Liver (tissue), 9 donors: ENCODE results near the gene KIF14. TPM values are rescaled to one million over a fixed set of nuclear protein-coding genes. Genes with fewer than 3 reads are reported as not detected.

Experiments
- DNase-seq: peaks from one replicate; pipeline ENCODE4 v3.0.0-alpha.2; 2017; ENCODE audit warnings: low spot score
- H3K27ac ChIP-seq, 2 donors: one replicate each; pipeline ENCODE4 v1.7.0; 2013; ENCODE audit warnings: inconsistent platforms in 2 of 2, low read length in 2 of 2, control low read depth in 1 of 2, low read depth in 1 of 2, mild to moderate bottlenecking in 1 of 2
- H3K27me3 ChIP-seq, 4 donors: one replicate each; pipeline versions ENCODE4 v1.6.1 to v1.7.0; 2013; ENCODE audit warnings: low read length in 3 of 4, inconsistent platforms in 1 of 4, mild to moderate bottlenecking in 1 of 4, moderate library complexity in 1 of 4; ENCODE audit not compliant: control insufficient read depth in 4 of 4, insufficient read depth in 4 of 4
- H3K36me3 ChIP-seq, 4 donors: one replicate each; pipeline versions ENCODE4 v1.6.1 to v1.7.0; 2013; ENCODE audit warnings: low read length in 3 of 4, mild to moderate bottlenecking in 3 of 4, low read depth in 1 of 4, moderate library complexity in 1 of 4; ENCODE audit not compliant: control insufficient read depth in 4 of 4, insufficient read depth in 3 of 4
- H3K4me1 ChIP-seq, 4 donors: one replicate each; pipeline versions ENCODE4 v1.6.1 to v1.7.0; 2013; ENCODE audit warnings: low read length in 3 of 4, mild to moderate bottlenecking in 3 of 4, moderate library complexity in 1 of 4; ENCODE audit not compliant: control insufficient read depth in 4 of 4, insufficient read depth in 4 of 4
- H3K4me3 ChIP-seq, 3 donors: one replicate each; pipeline versions ENCODE4 v1.6.1 to v1.7.0; 2013; ENCODE audit warnings: low read length in 3 of 3, control low read depth in 1 of 3, low read depth in 1 of 3, mild to moderate bottlenecking in 1 of 3
- H3K9ac ChIP-seq, 2 donors: one replicate each; pipeline ENCODE4 v1.7.0; 2013; ENCODE audit warnings: low read length in 2 of 2, mild to moderate bottlenecking in 2 of 2, moderate library complexity in 2 of 2, control low read depth in 1 of 2, low read depth in 1 of 2
- H3K9me3 ChIP-seq, 4 donors: one replicate each; pipeline versions ENCODE4 v1.6.1 to v1.7.0; 2013; ENCODE audit warnings: low read length in 3 of 4; ENCODE audit not compliant: control insufficient read depth in 4 of 4
- EGR1 ChIP-seq, 2 donors: IDR thresholded peaks; 2 replicates each; pipeline ENCODE4 v1.6.1; 2016 to 2018; ENCODE audit warnings: antibody characterized with exemption in 2 of 2, low read depth in 2 of 2
- FOXA2 ChIP-seq: IDR thresholded peaks from 2 replicates; pipeline ENCODE4 v1.6.1; 2016; ENCODE audit warnings: antibody characterized with exemption
- GABPA ChIP-seq, 2 donors: IDR thresholded peaks in 1 of 2; conservative IDR thresholded peaks in 1 of 2; 2 replicates each; pipeline ENCODE4 v1.6.1; 2016; ENCODE audit warnings: antibody characterized with exemption in 2 of 2, mild to moderate bottlenecking in 1 of 2, moderate library complexity in 1 of 2
- HNF4A ChIP-seq, 2 donors: conservative IDR thresholded peaks; 2 replicates each; pipeline ENCODE4 v1.6.1; 2016; ENCODE audit warnings: antibody characterized with exemption in 2 of 2, mild to moderate bottlenecking in 2 of 2
- JUND ChIP-seq, 2 donors: IDR thresholded peaks; 2 replicates each; pipeline ENCODE4 v1.6.1; 2016; ENCODE audit warnings: antibody characterized with exemption in 2 of 2
- NR2F2 ChIP-seq: IDR thresholded peaks from 2 replicates; pipeline ENCODE4 v1.6.1; 2016; ENCODE audit warnings: antibody characterized with exemption
- RAD21 ChIP-seq, 2 donors: IDR thresholded peaks; 2 replicates each; pipeline ENCODE4 v1.6.1; 2016; ENCODE audit warnings: antibody characterized with exemption in 2 of 2, mild to moderate bottlenecking in 2 of 2
- RXRA ChIP-seq, 2 donors: IDR thresholded peaks; 2 replicates each; pipeline ENCODE4 v1.6.1; 2017 to 2018; ENCODE audit warnings: antibody characterized with exemption in 2 of 2, mild to moderate bottlenecking in 1 of 2
- TAF1 ChIP-seq: conservative IDR thresholded peaks from 2 replicates; pipeline ENCODE4 v1.6.1; 2016; ENCODE audit warnings: antibody characterized with exemption, mild to moderate bottlenecking
- WGBS: extraction: QIAGEN DNeasy Blood & Tissue Kit; methylation state at CpG from one replicate; pipeline ENCODE4 v1.1.7; 2013; 5-methylcytosine and 5-hydroxymethylcytosine counted together
- polyA plus RNA-seq, 2 donors: library from polyadenylated mRNA; stranded (reverse) in 1 of 2; unstranded in 1 of 2; fragments of 200-250 nt in 1 of 2; fragments of >200 nt in 1 of 2; fragmentation: Nextera tagmentation in 1 of 2; extraction: Ambion mirVana in 1 of 2; gene quantifications; one replicate each; pipeline versions ENCODE4 v1.2.1 to v1.2.3, GENCODE V29; 2013 to 2015
- total RNA-seq, 2 donors: library from RNA; depleted of rRNA; stranded (reverse); fragments of >200 nt; gene quantifications; one replicate each; pipeline ENCODE4 v1.2.3, GENCODE V29; 2014
- TF ChIP-seq, protein P1 (sequence below): IDR thresholded peaks from 2 replicates; pipeline ENCODE4 v1.6.1; 2016; ENCODE audit warnings: antibody characterized with exemption, mild to moderate bottlenecking
- TF ChIP-seq, protein P2 (sequence below): IDR thresholded peaks from 2 replicates; pipeline ENCODE4 v1.6.1; 2016; ENCODE audit warnings: antibody characterized with exemption
- TF ChIP-seq, protein P3 (sequence below): fragments of 150-350 bp; IDR thresholded peaks from 2 replicates; pipeline ENCODE4 v1.5.1; 2017; ENCODE audit warnings: improper control_type of control experiment, low read depth, low read length; ENCODE audit not compliant: missing input control
- TF ChIP-seq, protein P4 (sequence below): IDR thresholded peaks from 2 replicates; pipeline ENCODE4 v1.6.1; 2016; ENCODE audit warnings: antibody characterized with exemption
- donor health status: healthy.
- donor health status: healthy.
- donor health status: healthy.
- donor health status: healthy.
- donor health status: healthy.

KIF14 gene
- total and polyA plus RNA-seq, 4 donors, result 0.13 to 8.8 (median 0.22) TPM

DNA sequence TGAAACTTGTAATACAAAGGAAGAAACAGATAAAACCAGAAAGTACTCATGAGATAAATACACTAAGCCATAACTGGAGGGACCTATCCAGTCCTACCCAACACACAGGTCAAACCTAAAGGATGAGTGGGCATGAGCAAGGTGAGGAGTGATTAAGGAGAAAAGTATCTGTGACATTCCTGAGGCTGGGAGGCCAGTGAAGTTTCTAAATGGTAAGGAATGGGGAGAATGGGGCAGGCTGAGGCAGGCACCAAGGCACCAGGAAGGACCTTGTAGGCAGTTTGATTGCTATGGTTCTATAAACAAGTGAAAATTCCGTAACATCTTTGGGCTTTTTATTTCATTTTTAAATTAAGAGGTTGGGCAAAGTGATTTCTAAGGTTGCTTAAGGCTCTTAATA lies 38.7 kb upstream of the KIF14 start (continued):
- TF ChIP-seq, protein P1, sequence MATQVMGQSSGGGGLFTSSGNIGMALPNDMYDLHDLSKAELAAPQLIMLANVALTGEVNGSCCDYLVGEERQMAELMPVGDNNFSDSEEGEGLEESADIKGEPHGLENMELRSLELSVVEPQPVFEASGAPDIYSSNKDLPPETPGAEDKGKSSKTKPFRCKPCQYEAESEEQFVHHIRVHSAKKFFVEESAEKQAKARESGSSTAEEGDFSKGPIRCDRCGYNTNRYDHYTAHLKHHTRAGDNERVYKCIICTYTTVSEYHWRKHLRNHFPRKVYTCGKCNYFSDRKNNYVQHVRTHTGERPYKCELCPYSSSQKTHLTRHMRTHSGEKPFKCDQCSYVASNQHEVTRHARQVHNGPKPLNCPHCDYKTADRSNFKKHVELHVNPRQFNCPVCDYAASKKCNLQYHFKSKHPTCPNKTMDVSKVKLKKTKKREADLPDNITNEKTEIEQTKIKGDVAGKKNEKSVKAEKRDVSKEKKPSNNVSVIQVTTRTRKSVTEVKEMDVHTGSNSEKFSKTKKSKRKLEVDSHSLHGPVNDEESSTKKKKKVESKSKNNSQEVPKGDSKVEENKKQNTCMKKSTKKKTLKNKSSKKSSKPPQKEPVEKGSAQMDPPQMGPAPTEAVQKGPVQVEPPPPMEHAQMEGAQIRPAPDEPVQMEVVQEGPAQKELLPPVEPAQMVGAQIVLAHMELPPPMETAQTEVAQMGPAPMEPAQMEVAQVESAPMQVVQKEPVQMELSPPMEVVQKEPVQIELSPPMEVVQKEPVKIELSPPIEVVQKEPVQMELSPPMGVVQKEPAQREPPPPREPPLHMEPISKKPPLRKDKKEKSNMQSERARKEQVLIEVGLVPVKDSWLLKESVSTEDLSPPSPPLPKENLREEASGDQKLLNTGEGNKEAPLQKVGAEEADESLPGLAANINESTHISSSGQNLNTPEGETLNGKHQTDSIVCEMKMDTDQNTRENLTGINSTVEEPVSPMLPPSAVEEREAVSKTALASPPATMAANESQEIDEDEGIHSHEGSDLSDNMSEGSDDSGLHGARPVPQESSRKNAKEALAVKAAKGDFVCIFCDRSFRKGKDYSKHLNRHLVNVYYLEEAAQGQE, result no peak
- TF ChIP-seq HNF4A (conservative IDR thresholded peaks at IDR 0.05) (no peak), NR2F2 (no peak), GABPA (IDR thresholded peaks at IDR 0.05 in 1 of 2, conservative IDR thresholded peaks at IDR 0.05 in 1 of 2) (no peak), RAD21 (IDR thresholded peaks at IDR 0.05) (no peak)
- TF ChIP-seq, protein P2, sequence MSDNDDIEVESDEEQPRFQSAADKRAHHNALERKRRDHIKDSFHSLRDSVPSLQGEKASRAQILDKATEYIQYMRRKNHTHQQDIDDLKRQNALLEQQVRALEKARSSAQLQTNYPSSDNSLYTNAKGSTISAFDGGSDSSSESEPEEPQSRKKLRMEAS, result no peak

DNA sequence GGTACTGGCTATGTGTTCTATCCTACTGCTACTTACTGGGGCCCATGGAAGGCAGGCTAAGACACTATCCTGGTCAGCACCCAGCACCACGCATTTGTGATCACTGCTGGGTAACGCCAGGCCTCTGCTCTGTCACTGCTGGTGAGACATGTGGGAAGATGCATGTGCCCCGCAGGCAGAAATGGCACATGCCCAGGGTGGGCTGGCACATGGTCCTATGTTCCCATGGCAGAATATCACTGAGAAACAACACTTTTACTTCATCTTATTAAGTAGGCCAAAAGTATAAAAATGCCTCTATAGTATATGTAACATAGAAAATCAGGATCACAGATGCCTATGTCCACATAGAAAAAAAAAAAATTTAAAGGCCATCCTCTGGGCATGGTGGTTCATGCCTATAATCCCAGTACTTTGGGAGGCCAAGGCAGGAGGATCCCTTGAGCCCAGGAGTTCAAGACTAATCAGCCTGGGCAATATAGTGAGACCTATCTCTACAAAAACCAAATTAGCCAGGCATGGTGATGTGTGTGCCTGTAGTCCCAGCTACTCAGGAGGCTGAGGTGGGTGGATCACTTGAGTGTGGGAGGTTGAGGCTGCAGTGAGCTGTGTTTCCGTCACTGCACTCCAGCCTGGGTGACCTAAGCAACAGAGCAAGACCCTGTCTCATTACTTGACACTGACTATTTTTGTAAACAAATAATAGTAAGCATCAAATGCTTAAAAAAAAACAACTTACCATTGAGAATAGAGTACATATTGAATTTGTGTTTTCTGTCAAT lies 37.7 kb upstream of the KIF14 start:
- Histone ChIP-seq H3K9me3 (no peaks in the 10 kb centered on the region), H3K27me3 (no peaks in the 10 kb centered on the region), H3K9ac (no peak overlapping the region), H3K27ac (no peak overlapping the region), H3K36me3 (peaks cover 7 to 46% (median 21%) of the 10 kb centered on the region in 4 donors), H3K4me3 (no peak overlapping the region), H3K4me1 (no peaks in the 10 kb centered on the region)
- 99% methylated on average over 4 of the region's 4 CpGs for WGBS
- no peak for DNase-seq
- TF ChIP-seq, protein P1, result no peak
- TF ChIP-seq, protein P3, sequence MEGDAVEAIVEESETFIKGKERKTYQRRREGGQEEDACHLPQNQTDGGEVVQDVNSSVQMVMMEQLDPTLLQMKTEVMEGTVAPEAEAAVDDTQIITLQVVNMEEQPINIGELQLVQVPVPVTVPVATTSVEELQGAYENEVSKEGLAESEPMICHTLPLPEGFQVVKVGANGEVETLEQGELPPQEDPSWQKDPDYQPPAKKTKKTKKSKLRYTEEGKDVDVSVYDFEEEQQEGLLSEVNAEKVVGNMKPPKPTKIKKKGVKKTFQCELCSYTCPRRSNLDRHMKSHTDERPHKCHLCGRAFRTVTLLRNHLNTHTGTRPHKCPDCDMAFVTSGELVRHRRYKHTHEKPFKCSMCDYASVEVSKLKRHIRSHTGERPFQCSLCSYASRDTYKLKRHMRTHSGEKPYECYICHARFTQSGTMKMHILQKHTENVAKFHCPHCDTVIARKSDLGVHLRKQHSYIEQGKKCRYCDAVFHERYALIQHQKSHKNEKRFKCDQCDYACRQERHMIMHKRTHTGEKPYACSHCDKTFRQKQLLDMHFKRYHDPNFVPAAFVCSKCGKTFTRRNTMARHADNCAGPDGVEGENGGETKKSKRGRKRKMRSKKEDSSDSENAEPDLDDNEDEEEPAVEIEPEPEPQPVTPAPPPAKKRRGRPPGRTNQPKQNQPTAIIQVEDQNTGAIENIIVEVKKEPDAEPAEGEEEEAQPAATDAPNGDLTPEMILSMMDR, result no peak
- TF ChIP-seq JUND (IDR thresholded peaks at IDR 0.05), result no peak

DNA sequence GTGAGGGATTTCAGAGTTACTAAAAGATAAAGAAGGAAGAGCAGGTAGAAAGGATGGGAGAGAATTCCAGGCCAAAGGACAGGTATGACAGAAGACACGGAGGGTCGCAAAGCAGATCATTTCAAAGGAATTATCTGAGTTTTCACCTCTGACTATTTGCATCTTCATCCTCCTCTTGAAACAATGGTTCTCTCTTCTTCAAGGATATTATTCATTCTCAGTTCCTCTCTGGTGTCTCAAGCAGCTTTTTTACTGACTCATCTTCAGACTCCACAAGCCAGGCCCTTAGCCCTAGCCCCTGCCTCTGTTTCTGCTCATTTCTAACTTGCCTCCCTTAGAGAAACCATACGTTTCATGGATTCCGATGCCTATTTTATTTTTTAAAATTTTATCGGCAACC lies 34.1 kb upstream of the KIF14 start:
- no peak for DNase-seq
- no peaks in the 10 kb centered on the region for H3K27me3 ChIP-seq
- H3K9me3 ChIP-seq, result no peaks in the 10 kb centered on the region
- no peak overlapping the region for H3K9ac ChIP-seq
- H3K36me3 ChIP-seq, result peaks cover 4 to 32% (median 15%) of the 10 kb centered on the region in 4 donors
- 97% methylated on average over 5 of the region's 5 CpGs for WGBS
- H3K4me1 ChIP-seq, result no peaks in the 10 kb centered on the region
- H3K27ac ChIP-seq, result no peak overlapping the region
- no peak overlapping the region for H3K4me3 ChIP-seq
- TF ChIP-seq, protein P1, result no peak
- TF ChIP-seq RAD21 (IDR thresholded peaks at IDR 0.05) (no peak), RXRA (IDR thresholded peaks at IDR 0.05) (no peak), GABPA (IDR thresholded peaks at IDR 0.05 in 1 of 2, conservative IDR thresholded peaks at IDR 0.05 in 1 of 2) (no peak), EGR1 (IDR thresholded peaks at IDR 0.05; ENCODE audit: low read depth in 2 of 2) (no peak), TAF1 (no peak), FOXA2 (no peak)
- TF ChIP-seq, protein P4, sequence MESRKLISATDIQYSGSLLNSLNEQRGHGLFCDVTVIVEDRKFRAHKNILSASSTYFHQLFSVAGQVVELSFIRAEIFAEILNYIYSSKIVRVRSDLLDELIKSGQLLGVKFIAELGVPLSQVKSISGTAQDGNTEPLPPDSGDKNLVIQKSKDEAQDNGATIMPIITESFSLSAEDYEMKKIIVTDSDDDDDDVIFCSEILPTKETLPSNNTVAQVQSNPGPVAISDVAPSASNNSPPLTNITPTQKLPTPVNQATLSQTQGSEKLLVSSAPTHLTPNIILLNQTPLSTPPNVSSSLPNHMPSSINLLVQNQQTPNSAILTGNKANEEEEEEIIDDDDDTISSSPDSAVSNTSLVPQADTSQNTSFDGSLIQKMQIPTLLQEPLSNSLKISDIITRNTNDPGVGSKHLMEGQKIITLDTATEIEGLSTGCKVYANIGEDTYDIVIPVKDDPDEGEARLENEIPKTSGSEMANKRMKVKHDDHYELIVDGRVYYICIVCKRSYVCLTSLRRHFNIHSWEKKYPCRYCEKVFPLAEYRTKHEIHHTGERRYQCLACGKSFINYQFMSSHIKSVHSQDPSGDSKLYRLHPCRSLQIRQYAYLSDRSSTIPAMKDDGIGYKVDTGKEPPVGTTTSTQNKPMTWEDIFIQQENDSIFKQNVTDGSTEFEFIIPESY, result no peak
